Measurements from ENCODE around the gene FAM98C.
"Not testable (repeated sequence)": the region's sequence is repeated elsewhere in the genome, so short reads cannot be mapped to it uniquely, and the experiment has no call there.

GRCh38 chr19:38427035-38427677 lies 24.3 kb downstream of the FAM98C start:
- not testable (repeated sequence) for TF ChIP-seq CTCF (conservative IDR thresholded peaks at IDR 0.05); ZFX (IDR thresholded peaks at IDR 0.05)
